GM18520 (cell line): ENCODE results near the gene SHANK3.

Source experiments
- ATAC-seq: cut with Tn5 transposase; IDR thresholded peaks from one replicate; pipeline ENCODE4 v1.9.1; 2021; ENCODE audit not compliant: unreplicated experiment

The SHANK3 gene

DNA sequence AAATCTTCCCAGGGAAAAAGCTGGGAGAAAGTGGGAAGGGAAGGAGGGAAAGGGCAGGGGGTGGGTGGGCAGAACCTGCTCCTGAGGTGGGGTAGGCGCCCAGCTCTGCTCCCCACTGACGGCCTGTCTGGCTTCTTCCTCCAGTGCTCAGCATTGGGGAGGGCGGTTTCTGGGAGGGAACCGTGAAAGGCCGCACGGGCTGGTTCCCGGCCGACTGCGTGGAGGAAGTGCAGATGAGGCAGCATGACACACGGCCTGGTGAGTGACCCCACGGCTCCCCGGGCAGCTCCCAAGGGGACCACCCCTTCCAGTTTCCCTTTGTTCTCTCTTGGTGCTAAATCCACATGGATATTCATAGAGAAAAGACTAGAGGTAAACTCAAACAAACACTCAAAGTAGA lies 25.9 kb downstream of the SHANK3 start:
- ATAC-seq = no peak

DNA sequence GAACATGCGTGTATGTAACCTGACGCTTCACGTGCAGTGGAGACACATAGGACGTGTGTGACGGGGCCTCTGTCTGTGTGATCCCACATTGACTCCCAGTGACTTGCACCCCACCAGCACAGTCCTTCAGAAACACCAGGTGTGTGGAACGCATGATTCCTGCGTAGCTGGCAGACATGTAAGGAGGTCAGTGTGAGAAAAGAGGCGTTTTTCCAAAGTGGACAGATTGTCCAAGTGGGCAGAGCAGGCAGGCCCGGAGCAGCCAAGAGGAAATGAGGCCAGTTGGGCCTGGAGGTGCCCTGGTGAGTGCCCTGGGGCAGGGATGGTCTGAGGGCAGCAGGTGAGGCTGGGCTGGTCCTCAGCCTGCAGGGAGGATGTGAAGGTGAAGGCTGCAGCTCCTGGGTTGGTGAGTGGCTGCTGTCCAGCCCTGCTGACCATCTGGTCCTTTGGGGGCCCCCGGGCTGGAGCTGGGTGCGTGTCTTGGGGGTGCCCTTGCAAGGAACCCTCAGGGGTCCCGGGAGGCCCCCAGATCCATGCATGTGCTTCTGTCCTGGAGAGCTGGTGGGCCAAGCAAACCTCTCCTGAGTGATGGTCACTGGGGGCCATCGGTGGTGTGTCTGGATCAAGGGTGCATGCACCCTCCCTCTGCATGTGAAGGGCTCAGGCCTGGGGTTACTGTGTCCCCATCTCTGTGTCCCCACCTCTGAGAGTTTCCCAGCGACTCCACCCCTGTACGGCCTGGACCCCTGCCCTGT lies 26.6 kb downstream of the SHANK3 start:
- ATAC-seq = no peak

DNA sequence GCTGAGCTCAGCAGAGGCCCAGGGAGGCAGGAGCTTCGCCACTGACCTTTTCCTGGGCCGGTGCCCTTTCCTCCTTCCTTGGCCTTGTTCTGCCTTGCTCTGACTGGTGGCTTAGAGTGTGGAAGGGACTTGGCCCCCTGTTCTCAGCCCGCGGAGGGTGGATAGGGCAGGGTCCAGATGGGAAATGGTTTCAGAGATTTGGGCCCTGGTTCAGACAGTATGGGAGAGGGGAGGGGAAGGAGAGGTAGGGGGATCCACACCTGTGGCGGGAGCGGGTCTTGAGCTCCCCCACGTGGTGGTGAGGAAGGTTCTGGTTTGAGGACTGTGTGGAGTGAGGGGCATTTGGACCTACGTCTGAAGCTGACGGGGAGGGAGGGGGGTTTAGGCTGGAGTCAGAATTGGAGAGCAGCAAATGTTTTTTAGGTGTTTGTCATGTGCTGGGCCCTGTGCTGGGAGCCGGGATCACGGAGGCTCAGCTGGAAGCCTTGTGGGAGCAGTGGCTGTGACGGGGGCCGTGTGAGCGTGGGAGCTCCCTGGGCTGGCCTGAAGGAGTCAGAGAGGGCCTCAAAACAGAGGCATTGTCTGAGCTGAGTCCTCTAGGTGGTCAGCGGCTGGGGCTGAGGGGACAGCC lies 27.2 kb downstream of the SHANK3 start:
- no peak for ATAC-seq

DNA sequence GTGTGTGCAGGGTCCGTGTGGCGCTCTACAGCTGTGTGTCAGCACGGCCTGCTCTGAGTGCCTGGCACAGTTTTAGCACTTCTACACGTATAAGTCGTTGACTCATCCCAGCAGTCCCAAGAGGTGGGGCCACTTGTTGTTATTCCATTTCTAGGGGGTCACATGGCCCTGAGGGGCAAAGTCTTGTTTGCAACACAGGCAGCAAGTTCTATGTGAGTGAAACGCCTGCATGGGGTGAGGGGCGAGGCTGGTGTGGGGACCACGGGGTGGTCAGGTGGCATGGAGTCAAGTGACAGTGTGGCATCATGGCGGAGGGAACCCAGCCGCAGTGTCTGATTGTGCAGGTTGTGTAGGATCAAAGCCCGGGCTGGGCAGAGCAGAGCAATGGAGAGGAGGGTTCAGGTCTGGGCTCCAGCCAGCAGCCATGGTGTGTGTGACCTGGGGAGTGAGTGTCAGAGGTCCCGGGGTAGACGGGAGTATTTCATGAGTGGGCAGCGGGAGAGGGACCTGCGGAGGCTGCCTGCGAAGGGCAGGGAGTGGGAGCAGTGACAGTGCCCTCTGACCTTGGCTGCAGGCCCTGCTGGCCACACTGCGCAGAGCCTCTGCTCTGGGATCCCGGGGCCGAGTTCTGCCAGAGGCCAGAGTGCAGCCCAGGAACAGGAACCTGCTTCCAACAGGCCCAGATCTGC lies 27.9 kb downstream of the SHANK3 start:
- ATAC-seq = no peak

DNA sequence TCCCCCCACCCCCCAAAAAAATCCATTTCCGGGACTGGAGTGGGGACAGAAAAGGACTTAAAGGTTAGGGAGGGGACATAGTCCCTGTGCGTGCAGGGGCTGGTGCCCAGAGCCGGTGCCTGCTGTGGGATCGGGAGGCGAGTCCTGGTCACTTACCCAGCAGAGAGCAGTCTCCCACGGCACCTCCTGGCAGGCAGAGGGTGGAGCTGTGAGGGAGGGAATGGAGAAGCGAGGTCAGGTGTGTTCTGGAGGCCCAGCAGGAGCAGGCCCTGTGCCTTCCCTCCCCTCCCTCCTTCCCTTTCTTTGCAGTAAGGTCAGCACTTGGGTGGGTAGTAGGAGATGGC lies 28.4 kb downstream of the SHANK3 start:
- ATAC-seq = no peak

DNA sequence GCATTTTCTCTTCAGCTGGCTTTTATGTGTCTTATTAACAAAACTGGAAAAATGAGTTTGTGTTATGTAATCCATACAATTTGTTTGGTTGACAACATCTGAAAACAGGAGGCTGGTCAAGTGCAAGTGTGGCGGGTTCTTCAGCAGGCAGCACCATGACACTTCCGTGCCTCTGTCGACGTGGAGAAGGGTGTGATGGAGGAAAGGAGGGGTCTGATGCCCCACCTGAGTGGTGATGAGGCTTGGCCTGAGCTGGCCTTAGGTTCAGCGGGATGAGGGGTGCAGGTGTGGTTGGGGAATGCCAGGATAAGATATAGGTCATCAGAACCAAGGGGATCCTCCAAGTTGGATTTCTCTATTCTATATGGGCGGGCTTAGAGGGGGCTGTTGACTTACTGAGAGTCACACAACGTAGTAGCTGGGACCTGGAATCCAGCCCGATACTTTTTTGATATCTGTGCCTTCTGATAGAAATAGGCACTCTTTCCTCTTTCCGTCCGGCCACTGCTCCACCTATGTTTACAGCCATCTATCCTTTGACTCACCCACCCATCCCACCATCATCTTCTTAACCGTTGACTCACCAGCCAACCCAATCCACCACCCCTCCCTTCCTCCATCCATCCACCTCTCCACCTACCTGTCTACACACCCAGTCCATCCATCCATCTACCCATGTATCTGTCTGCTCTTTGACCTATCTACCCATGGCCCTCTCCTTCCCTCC lies 29.0 kb downstream of the SHANK3 start:
- no peak for ATAC-seq

GRCh38 chr22:50702261-50702671 lies 29.6 kb downstream of the SHANK3 start:
- ATAC-seq = no peak

DNA sequence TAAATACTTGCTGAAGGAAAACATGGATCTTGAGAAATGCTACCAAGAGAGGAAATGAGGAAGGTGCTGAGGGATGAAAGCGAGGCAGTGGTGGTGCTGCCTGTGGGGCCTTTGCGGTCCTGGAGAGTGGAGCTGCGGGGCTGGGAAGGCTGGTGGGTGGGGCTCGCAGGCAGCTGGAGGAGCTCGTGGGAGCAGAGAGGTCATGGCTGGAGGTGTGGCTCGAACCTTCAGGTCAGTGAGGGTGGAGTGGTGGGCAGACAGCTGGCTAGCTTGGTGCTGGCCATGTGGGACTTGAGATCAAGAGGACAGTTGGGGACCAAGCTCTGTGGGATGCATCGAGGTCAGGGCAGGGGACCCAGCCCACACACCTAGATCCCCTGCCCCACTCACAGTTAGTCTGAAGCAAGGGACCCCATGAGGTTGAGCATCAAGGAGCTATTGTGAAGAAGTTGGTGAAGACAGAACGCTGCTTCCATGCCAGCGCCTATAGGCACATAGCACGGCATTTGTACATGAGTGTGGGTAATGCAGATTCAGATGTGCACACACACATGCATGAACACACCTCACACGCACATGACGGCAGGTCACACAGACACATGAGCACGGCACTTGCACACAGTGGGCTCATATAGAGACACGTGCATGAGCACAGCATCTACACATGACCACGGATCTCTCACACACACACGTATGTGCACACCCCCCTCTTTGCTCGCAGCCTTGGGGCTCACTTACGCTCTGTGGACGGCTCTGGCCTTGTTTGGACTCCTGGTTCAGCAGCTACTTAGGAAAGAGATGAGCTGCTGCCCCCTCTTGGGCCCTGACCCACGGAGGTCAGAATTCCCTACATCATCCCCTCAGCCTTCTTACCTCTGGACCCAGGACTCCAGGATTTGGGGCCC lies 30.4 kb downstream of the SHANK3 start:
- no peak for ATAC-seq

DNA sequence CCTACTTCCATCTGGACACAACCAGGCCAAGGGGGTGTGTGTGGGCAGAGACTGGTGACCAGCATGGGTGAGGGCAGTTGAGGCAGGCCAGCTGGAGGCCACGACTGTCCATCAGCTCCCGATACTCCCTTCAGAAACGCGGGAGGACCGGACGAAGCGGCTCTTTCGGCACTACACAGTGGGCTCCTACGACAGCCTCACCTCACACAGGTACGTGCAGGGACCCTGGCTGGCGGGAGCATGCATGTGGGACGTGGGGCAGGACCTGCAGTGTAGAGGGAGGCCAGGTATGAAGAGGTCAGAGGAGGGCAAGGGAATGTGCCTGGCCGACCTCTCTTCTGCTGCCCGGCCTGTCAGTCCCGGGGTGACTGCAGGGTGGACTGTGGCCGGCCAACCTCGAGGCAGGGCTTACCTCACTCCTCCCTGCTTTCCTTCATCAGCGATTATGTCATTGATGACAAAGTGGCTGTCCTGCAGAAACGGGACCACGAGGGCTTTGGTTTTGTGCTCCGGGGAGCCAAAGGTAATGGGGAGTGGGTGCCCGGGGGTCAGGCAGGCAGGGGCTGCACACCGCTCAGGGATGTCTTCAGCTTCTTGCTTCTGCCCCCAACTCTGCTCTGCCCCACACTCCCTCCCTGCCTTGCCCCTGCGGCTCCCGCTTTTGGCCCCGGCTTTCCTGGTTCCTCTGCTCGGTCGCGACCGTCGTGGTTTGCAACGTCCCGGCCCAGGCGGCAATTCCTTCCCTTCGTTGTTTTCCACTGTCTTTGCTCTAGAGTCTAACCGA lies 31.3 kb downstream of the SHANK3 start:
- no peak for ATAC-seq

- no peak for ATAC-seq
Observed at GRCh38 chr22:50704510-50705218, 32.0 kb downstream of the SHANK3 start.

GRCh38 chr22:50705219-50705691 lies 32.6 kb downstream of the SHANK3 start:
- ATAC-seq = no peak

DNA sequence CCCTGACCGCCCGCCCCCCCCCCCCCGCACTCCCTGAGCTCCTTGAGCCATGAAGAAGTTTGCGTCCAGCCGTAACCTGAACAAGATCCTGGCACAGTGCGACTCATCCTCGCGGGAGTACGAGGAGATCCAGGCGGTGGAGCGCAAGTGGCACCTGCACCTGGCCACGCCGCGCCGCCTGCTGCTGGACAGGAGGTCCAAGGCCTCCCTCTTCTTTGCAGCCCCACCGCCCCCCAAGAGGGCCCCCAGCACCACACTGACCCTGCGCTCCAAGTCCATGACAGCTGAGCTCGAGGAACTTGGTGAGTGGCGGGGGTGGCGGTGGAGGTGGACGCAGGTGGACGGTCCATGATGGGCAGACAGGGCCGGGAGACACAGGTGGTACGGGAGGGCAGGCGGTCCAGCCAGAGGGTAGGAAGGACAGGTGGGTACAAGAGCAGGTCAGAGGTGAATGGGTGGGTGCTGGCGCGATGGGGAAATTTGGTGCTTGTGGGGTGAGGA lies 33.3 kb downstream of the SHANK3 start:
- no peak for ATAC-seq

GRCh38 chr22:50706481-50707125 lies 34.0 kb downstream of the SHANK3 start:
- ATAC-seq = no peak

DNA sequence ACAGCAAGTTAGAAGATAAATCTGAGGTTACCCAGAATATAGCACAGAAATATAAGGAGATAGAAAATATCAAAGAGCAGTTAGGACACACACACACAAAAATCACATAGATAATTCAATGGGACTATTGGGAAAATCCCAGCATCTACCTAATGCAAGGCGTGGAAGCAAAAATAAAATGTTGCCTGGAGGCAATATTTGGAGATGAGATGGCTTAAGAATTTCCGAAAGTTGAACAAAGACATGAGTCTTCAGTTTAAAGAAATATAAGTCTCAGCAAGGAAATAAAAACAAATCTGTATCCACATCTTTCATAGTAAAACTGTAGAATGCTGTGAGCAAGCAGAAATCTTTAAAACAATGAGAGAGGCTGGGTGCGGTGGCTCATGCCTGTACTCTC lies 35.9 kb downstream of the SHANK3 start:
- ATAC-seq = no peak

GRCh38 chr22:50708996-50709395 lies 36.4 kb downstream of the SHANK3 start:
- ATAC-seq = no peak

DNA sequence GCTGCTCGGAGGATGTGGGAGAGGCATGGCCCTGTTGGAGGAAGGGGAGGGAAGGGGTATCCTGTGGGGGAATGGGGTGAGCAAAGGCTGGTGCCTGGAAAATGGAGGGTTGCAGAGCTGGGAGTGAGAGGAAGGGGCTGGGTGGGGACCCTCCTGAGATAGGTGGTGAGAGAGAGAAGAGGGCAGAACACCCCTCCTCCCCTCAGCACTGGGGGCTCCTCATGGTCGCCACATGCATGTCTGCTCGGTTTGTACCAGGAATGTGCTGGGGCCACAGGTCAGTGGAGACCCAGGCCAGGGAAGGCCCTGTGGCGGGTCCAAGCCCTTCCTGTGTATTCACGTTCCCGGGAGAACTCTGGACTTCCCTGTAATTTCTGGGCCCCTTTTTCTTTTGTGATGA lies 37.6 kb downstream of the SHANK3 start:
- ATAC-seq = no peak

DNA sequence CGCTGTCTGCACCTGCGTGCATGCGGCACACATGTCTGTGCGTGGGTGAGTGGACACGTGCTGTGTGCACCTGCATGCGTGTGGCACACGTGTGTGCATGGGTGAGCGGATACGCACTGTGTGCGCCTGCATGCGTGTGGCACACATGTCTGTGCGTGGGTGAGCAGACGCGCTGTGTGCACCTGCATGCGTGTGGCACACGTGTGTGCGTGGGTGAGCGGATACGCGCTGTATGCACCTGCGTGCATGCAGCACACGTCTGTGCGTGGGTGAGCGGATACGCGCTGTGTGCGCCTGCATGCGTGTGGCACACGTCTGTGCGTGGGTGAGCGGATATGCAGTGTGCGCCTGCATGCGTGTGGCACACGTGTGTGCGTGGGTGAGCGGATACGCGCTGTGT lies 38.3 kb downstream of the SHANK3 start:
- ATAC-seq = no peak
